HG03558 (cell line): Measurements from ENCODE around the gene ABHD5.

Experiments
- ATAC-seq: cut with Tn5 transposase; IDR thresholded peaks from one replicate; pipeline ENCODE4 v1.9.1; 2021; ENCODE audit warnings: moderate number of reproducible peaks; ENCODE audit not compliant: unreplicated experiment; ENCODE audit errors: extremely low read depth

Gene ABHD5

DNA sequence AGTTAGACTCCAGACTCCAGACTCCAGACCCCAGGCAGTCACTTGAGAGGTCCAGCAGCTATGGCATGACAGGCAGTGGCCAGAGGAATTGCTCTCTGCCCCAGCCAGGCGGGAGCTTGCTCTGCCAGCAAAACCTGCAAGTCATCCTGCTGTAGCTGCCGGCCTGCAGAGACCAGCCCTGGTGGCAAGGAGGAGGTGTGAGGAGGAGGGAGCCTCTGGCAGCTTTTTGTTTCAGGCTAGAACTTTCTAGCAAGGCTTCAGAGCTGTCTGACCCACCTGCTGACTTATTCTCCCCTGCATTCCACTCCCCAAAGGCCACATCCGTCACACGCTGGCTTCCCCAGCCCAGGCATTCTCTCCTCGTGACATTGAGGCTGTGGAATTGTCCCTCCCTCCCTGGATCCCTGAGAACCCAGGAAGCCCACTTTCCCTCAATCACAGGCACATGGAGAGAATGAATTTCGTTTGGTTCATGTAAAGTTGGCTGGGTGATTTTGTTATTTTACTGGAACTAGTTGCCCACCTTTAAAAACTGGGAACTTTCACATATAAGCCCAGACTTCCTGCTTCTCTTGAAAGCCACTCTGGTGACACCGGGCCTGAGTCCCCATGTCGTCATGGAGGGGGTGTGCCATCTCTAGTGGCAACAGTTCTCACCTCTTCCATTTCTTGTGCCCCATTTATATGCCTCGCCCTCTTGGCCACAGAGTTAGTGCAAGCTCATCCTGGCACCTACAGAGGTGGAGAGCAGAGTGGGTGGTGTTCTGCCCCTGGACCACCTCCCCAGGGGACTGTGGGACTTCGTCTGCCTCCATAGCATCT is 82.7 kb downstream of the ABHD5 start:
- ATAC-seq: no peak

DNA sequence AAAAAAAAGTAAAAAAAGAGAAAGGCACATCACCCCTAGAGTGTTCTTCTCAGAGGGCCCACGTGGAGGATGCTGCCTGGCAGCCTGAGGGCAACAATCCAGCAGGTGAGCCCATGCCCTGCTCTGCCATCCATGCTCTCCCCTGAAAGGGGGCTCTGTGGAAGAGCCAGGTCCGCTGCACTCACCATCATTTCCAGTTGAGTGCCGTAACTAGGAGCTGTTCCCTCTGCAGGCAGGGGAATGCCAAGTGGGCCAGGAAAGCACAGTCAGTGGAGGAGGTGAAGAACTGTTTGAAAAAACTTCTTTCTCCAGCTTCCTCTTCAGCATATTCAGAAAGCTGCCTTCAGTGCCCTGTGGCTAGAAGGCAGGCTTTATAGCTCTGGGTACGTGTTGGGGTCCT is 84.1 kb downstream of the ABHD5 start:
- ATAC-seq: no peak

DNA sequence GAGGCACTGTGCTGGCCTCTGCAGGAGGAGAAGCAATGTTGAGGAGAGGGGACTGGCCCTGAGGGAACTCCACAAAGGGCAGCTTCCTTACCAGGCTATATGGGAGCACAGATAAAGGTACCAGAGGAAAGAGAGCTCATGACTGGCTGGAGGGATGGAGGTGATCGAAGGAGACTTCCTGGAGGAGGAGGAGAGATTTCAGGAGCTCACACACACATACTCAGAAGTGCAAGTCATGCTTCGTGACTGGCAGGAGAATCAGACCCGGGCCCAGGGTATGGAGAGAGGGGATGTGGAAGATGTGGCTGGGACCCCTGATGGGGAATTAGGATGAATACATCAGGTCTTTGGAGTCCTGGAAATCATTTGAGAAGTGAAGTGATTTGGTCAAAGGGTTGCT is 85.4 kb downstream of the ABHD5 start:
- ATAC-seq: no peak

DNA sequence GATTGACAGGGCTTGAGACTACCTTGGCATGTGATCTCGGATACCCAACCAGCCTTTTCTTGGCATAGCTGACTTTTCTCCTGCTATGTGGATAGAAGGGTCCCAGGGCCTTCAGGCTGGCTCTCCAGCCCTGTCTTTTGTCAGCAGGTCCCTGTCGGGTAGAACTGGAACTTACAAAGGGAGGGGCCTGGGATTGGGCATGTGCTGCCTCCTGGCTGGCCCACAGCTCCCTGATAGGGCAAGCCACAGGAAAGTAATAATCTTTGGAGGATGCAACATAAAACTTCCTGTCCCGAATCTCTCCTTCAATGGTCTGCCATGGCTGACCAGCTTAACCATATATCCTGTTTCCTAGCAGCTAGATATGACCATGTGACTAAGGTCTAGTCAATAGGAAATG is 89.1 kb downstream of the ABHD5 start:
- ATAC-seq: no peak

DNA sequence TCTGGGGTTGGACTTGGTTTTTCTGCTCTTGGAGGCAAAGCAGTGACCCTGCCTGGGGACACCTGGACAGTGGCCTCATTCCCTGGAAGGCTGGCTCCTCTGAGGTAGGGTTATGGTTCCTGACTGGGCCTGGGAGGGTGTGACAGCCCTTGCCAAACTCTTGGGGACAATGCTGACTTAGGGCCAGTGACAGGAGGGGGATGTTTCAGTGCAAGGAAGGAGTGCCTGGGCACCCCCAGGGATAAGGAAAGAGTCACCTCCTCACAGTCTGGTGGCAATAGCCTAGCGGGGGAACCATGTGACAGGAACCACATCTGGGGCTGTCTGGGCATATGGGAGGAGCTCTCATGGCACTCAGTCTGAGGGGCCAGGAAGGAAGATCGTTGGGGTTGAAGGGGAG is 91.8 kb downstream of the ABHD5 start:
- no peak for ATAC-seq
